ENCODE measurements around the gene AMFR. TPM values are rescaled to one million over a fixed set of nuclear protein-coding genes. Genes with fewer than 3 reads are reported as not detected.

Gene AMFR
- total RNA-seq = 100 to 1,000 TPM in 2 of 4 donors, 10 to 100 TPM in 2; 81.5 to 190 (median 112) TPM

DNA sequence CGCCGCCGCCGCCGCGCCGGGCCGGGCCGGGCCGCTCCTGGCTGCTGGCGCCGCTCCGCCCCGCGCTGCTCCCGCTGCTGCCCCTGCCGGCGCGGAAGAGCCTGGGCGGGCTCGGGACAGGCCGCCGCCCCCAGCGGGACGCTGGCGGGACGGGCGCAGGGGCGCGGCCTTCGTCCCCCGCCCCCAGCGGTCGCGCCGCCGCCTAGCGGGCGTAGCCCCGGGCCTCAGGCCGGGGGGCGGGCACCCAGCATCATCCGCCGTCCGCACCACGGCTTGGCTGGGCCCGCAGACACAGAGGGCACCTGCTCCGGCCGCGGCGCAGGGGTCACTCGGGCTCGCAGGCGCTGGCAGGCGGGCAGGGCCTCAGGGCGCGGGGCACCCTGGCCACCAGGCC is at the start of gene AMFR:
Gene AMFR (minus strand): TSS at position 107 of the 394 bp plus-strand sequence. CDS start 218 bp downstream, outside the sequence.
- peaks cover 0 to 4% of the 10 kb centered on the region in 2 donors for H3K4me1 ChIP-seq
- TF ChIP-seq POLR2A (IDR thresholded peaks at IDR 0.05) = peak; percentile 19 to 58
- TF ChIP-seq, protein P1, sequence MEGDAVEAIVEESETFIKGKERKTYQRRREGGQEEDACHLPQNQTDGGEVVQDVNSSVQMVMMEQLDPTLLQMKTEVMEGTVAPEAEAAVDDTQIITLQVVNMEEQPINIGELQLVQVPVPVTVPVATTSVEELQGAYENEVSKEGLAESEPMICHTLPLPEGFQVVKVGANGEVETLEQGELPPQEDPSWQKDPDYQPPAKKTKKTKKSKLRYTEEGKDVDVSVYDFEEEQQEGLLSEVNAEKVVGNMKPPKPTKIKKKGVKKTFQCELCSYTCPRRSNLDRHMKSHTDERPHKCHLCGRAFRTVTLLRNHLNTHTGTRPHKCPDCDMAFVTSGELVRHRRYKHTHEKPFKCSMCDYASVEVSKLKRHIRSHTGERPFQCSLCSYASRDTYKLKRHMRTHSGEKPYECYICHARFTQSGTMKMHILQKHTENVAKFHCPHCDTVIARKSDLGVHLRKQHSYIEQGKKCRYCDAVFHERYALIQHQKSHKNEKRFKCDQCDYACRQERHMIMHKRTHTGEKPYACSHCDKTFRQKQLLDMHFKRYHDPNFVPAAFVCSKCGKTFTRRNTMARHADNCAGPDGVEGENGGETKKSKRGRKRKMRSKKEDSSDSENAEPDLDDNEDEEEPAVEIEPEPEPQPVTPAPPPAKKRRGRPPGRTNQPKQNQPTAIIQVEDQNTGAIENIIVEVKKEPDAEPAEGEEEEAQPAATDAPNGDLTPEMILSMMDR (IDR thresholded peaks at IDR 0.05) = peak; percentile 16 to 94 (median 74)
- intact Hi-C loops (cut with DNase I; ENCODE audit: low total_unique reads) = no loop called here
- peak; percentile 48 to 67 for DNase-seq
- no peaks in the 10 kb centered on the region for H3K9me3 ChIP-seq
- peak within 1 kb of the TSS; percentile 56 to 96 for H3K4me3 ChIP-seq
- no peaks in the 10 kb centered on the region for H3K27me3 ChIP-seq
- H3K36me3 ChIP-seq = no peaks in the 10 kb centered on the region
- H3K27ac ChIP-seq = peak within 1 kb of the TSS; percentile 90 to 92

DNA sequence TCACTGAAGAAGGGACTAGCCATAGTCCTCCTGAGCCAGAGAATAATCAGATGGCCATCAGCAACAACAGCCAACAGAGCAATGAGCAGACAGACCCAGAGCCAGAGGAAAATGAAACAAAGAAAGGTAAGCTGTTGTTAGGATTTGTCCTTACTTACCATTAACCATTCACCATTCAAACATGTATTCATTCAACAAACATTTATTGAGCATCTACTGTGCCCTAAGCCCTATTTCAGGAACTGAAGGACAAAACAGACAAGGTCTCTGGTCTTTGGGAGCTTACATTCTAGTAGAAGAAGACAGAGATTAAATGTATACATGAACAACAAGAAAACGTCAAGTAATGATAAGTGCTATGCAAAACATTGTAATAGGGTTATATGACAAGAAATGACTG is 45.3 kb upstream of the AMFR start:
- no peak for DNase-seq
- Histone ChIP-seq H3K4me3 (no peak overlapping the region), H3K4me1 (no peaks in the 10 kb centered on the region), H3K9me3 (no peaks in the 10 kb centered on the region), H3K36me3 (no peaks in the 10 kb centered on the region), H3K27ac (no peak overlapping the region), H3K27me3 (no peaks in the 10 kb centered on the region)
- TF ChIP-seq, protein P1 (IDR thresholded peaks at IDR 0.05) = no peak
- no peak for TF ChIP-seq POLR2A (IDR thresholded peaks at IDR 0.05)
- intact Hi-C loops (cut with DNase I; ENCODE audit: low total_unique reads) = no loop called here

DNA sequence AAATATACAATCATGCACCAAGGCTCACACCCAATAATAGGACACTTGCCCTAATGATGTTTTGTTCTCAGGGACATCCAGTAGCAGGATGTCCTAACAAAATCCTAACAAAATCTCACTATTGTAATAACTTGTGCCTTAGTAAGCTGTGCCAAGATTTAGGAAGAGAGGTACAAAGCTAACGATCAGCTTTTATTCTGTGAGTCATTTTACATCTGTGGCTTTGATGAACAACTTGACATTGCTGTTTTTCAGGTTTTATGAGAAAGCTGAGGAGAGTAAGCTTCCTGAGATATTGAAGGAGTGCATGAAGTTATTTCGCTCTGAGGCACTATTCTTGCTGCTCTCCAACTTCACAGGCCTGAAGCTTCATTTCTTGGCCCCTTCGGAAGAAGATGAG is 44.9 kb upstream of the AMFR start:
- Histone ChIP-seq H3K27me3 (no peaks in the 10 kb centered on the region), H3K27ac (no peak overlapping the region), H3K36me3 (no peaks in the 10 kb centered on the region), H3K4me1 (no peaks in the 10 kb centered on the region), H3K9me3 (no peaks in the 10 kb centered on the region), H3K4me3 (no peak overlapping the region)
- intact Hi-C loops (cut with DNase I; ENCODE audit: low total_unique reads) = no loop called here
- DNase-seq = no peak
- TF ChIP-seq POLR2A (IDR thresholded peaks at IDR 0.05) = no peak
- TF ChIP-seq, protein P1 (IDR thresholded peaks at IDR 0.05) = no peak

DNA sequence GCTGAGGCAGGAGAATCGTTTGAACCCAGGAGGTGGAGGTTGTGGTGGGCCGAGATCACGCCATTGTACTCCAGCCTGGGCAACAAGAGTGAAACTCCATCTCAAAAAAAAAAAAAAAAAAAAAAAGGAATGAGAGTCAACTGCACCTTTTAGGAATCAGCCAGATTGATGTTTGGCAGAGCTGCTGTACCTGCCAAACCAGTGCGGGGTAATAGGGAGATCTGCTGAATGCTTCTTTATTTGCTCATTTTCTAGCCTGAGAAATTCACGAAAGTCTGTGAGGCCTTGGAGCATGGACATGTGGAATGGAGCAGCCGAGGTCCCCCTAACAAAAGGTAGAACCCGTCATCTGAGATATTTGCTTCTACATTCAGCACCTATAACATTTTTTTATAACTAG is 44.4 kb upstream of the AMFR start:
- TF ChIP-seq, protein P1 (IDR thresholded peaks at IDR 0.05) = no peak
- TF ChIP-seq POLR2A (IDR thresholded peaks at IDR 0.05) = no peak
- no peak overlapping the region for H3K4me3 ChIP-seq
- no peaks in the 10 kb centered on the region for H3K4me1 ChIP-seq
- no peaks in the 10 kb centered on the region for H3K9me3 ChIP-seq
- DNase-seq = no peak
- intact Hi-C loops (cut with DNase I; ENCODE audit: low total_unique reads) = no loop called here
- no peaks in the 10 kb centered on the region for H3K27me3 ChIP-seq
- no peaks in the 10 kb centered on the region for H3K36me3 ChIP-seq
- no peak overlapping the region for H3K27ac ChIP-seq

DNA sequence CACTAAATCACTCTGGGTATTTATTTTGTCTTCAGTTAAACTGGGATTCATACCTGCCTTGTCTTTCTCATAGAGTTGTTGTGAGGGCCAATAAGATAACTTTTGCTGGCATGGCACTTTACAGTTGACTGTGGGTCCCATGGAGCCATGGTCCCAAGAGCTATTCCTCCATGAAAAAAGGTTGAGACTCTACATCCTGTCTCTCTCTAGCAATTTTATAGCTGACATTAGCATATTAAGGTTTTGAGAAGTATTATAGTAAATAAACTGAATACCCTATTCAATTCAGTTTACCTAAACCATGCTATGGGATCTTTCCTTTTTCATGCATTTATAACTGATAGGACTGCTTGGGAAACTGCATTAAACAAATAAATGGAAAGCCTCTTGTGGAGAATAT is 43.5 kb upstream of the AMFR start:
- Histone ChIP-seq H3K4me3 (no peak overlapping the region), H3K27ac (no peak overlapping the region), H3K36me3 (no peaks in the 10 kb centered on the region), H3K27me3 (no peaks in the 10 kb centered on the region), H3K9me3 (no peaks in the 10 kb centered on the region), H3K4me1 (no peaks in the 10 kb centered on the region)
- DNase-seq = no peak
- intact Hi-C loops (cut with DNase I; ENCODE audit: low total_unique reads) = no loop called here
- TF ChIP-seq POLR2A (IDR thresholded peaks at IDR 0.05) = no peak
- TF ChIP-seq, protein P1 (IDR thresholded peaks at IDR 0.05) = no peak

All from uterus (tissue), 4 donors.